Keratinocyte (primary cell): ENCODE data around the gene TEDC2.

Source experiments
- EZH2 ChIP-seq: IDR thresholded peaks from one replicate; pipeline ENCODE4 v1.6.1; 2012; ENCODE audit warnings: inconsistent platforms, mild to moderate bottlenecking, low read length, moderate library complexity
- TF ChIP-seq, protein P1 (sequence below), 3 experiments: IDR thresholded peaks in 1 of 3; conservative IDR thresholded peaks in 1 of 3; optimal IDR thresholded peaks in 1 of 3; 2 replicates in 2 of 3; 3 replicates in 1 of 3; pipeline versions ENCODE3 to v1.5.1; 2011; ENCODE audit warnings: low read length in 3 of 3, mild to moderate bottlenecking in 3 of 3, moderate library complexity in 2 of 3, control low read depth in 1 of 3, inconsistent platforms in 1 of 3; ENCODE audit not compliant: insufficient read depth in 2 of 3; ENCODE audit errors: extremely low read depth in 1 of 3

DNA sequence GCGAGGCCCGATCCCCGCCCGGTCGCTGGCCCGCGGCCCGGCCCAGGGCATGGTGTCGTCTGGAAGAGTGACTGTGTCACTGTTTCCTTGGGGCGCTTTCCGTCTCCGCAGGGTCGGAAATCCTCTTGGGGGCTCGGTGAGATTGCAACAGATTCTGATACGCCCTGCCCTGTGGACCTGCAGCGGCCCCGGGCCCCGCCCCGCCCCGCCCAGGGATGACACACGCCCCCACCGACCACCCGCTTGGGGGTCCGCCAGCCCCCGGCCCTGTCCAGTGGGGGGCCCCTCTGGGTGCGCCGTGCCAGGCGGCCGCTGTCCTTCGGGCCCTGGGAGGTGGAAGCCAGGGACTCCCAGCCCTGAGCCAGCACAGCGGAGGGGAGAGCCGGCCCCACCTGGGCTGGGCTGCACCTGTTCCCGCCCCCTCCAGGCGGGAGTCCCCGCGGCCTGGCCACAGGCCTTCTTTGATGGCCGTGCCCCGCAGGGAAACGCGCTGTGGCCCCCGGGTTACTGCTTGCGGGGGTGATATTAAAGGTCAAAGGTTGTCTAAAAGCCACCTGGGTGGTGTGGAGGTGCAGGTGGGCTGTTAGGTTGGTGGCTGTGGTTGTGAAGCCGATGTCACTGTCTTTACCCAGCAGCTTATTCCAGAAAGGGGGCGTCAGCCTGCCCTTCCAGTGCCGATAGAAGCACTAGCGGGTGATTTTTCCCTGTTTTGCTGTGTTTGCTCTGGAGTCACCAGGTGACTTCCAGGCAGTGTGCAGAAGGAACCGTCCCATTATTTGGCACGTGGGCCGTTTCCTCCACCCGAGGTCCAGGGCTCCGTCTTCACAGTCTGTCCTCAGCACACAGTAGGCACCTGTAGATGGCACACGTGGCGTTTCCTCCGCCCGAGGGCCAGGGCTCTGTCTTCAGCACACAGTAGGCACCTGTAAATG, 15.8 kb downstream of the TEDC2 start:
- no peak for TF ChIP-seq EZH2
- TF ChIP-seq, protein P1, sequence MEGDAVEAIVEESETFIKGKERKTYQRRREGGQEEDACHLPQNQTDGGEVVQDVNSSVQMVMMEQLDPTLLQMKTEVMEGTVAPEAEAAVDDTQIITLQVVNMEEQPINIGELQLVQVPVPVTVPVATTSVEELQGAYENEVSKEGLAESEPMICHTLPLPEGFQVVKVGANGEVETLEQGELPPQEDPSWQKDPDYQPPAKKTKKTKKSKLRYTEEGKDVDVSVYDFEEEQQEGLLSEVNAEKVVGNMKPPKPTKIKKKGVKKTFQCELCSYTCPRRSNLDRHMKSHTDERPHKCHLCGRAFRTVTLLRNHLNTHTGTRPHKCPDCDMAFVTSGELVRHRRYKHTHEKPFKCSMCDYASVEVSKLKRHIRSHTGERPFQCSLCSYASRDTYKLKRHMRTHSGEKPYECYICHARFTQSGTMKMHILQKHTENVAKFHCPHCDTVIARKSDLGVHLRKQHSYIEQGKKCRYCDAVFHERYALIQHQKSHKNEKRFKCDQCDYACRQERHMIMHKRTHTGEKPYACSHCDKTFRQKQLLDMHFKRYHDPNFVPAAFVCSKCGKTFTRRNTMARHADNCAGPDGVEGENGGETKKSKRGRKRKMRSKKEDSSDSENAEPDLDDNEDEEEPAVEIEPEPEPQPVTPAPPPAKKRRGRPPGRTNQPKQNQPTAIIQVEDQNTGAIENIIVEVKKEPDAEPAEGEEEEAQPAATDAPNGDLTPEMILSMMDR (optimal IDR thresholded peaks at IDR 0.05 in 1 of 3, IDR thresholded peaks at IDR 0.05 in 1 of 3, conservative IDR thresholded peaks at IDR 0.05 in 1 of 3; ENCODE audit: extremely low read depth in 1 of 3, insufficient read depth in 2 of 3, low read length in 3 of 3): no peak
